Tracheal epithelial cell (primary cell): ENCODE measurements around the gene RLN1. TPM values are rescaled to one million over a fixed set of nuclear protein-coding genes. Genes with fewer than 3 reads are reported as not detected.

Experiments
- total RNA-seq: library from RNA; depleted of rRNA; stranded (reverse); fragments of >200 nt; gene quantifications from 2 replicates; pipeline ENCODE4 v1.2.1, GENCODE V29; 2014

The RLN1 gene, protein sequence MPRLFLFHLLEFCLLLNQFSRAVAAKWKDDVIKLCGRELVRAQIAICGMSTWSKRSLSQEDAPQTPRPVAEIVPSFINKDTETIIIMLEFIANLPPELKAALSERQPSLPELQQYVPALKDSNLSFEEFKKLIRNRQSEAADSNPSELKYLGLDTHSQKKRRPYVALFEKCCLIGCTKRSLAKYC
- not detected in 2 replicates for total RNA-seq

DNA sequence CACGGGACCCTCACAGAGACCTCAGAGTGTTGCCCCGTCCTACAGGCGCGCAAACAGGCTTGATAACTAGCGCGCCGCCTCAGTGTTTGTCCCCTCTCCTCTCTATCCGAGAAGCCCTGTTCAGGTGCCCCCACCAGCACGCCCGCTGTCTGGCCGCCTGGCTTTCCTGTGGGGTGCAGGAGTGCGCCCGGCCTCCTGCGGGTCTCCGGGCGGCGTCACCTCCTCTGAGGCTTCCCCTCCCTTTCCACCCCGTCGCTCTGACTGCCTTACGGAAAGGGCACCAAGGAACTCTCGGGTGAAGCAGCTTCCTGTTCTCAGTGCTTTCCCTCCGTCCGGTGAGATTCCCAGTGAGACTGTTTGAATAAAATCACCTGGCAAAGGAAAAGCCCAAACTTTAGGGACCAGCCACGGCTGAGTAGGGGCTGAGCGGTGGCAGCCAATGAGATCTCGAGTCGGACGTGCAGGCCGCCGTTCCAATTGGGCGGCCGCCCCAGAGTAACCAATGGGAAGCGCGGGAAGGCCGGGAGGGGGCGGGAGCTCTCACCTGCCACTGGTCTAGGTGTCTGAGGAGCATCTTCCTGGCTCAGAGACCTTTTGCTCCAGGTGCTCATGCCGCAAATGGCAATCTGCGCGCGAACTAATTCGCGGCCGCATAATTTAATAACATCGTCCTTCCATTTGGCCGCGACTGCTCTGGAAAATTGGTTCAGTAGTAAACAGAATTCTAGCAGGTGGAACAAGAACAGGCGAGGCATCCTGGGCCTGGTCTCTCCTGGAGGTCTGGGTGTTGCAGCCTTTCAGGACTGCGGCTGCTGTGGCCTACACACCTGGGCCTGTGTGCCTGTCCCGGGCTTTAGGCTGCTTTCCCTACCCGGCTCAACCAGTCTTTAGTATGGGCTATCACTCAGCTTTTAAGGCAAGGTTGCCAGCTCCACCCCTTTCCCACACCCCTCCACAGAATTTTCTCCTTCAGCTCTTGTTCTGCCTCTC lies at the start of gene RLN1:
Gene RLN1 (minus strand): TSS at position 885 of the 990 bp plus-strand sequence. CDS start 130 bp downstream, at position 755.

GRCh38 chr9:5303840-5304795 lies 35.6 kb downstream of the RLN1 start, which contains the start of gene RLN2:
RLN2 (minus strand) TSS chr9:5304716; CDS start chr9:5304580, 136 bp downstream.

Other genes with a start within 250 kb of the RLN1 start
- gene INSL6, start 154.2 kb downstream of the RLN1 start, total RNA-seq = not detected in 2 replicates
- gene INSL4, start 108.5 kb downstream of the RLN1 start, total RNA-seq = not detected in 2 replicates
- 0.64 TPM in 1 of 2 replicates, not detected in the other for gene RLN2, start 35.2 kb downstream of the RLN1 start, total RNA-seq
- gene PLGRKT, start 98.0 kb upstream of the RLN1 start, total RNA-seq = 22.6 and 28.2 TPM in 2 replicates
- 2.8 and 15.2 TPM in 2 replicates for gene CD274, start 110.7 kb upstream of the RLN1 start, total RNA-seq
- gene PDCD1LG2, start 170.7 kb upstream of the RLN1 start, total RNA-seq = 6.3 TPM in 1 of 2 replicates, not detected in the other